ENCODE measurements around the gene FOXL1. TPM values are rescaled to one million over a fixed set of nuclear protein-coding genes. Genes with fewer than 3 reads are reported as not detected.
A peak's percentile ranks its signal among the peaks of the same experiment; 100 is the strongest.

The FOXL1 gene
- total RNA-seq (not detected), polyA plus RNA-seq (under 1 TPM; 0.03 to 0.29 (median 0.07) TPM)
- long read RNA-seq, donor 1: 0 reads
- long read RNA-seq, donor 2: 0 reads

- 72 to 89% (median 80%) methylated on average over 13 of the region's 13 CpGs for WGBS, 5 donors
- intact Hi-C loops (cut with DNase I; ENCODE audit: low total_unique reads): no loop called here
- no peak for DNase-seq
- Histone ChIP-seq H3K4me3 (peak within 1 kb of the TSS in 1 of 8 donors; percentile 17), H3K9me3 (no peaks in the 10 kb centered on the region), H3K4me1 (peaks cover 0 to 34% (median 20%) of the 10 kb centered on the region in 6 donors), H3K27ac (no peak within 1 kb of the TSS), H3K36me3 (no peaks in the 10 kb centered on the region), H3K27me3 (replicated peaks in 1 of 7) (peaks cover 0 to 91% (median 62%) of the 10 kb centered on the region in 7 donors)
- TF ChIP-seq CTCF (IDR thresholded peaks at IDR 0.05 in 8 of 11, conservative IDR thresholded peaks at IDR 0.05 in 3 of 11): no peak
- no peak for TF ChIP-seq POLR2AphosphoS5 (IDR thresholded peaks at IDR 0.05)
Measured at GRCh38 chr16:86578061-86578599, at the start of gene FOXL1. Gene FOXL1, plus strand, starts transcription at chr16:86578549. Its CDS starts 175 bp downstream, at chr16:86578724.

- Histone ChIP-seq H3K27me3 (replicated peaks in 1 of 7) (peaks cover 0 to under 1% (median 0%) of the 10 kb centered on the region in 7 donors), H3K4me1 (no peaks in the 10 kb centered on the region), H3K4me3 (no peak overlapping the region), H3K27ac (no peak overlapping the region), H3K36me3 (peaks cover 0 to 57% (median 24%) of the 10 kb centered on the region in 6 donors), H3K9me3 (no peaks in the 10 kb centered on the region)
- TF ChIP-seq POLR2AphosphoS5 (IDR thresholded peaks at IDR 0.05) (no peak), CTCF (IDR thresholded peaks at IDR 0.05 in 8 of 11, conservative IDR thresholded peaks at IDR 0.05 in 3 of 11) (no peak), POLR2A (IDR thresholded peaks at IDR 0.05) (no peak)
- 83 to 94% (median 90%) methylated on average over 8 of the region's 8 CpGs for WGBS, 5 donors
- DNase-seq: no peak
- intact Hi-C loops (cut with DNase I; ENCODE audit: low total_unique reads): loop anchor here (10.0 kb wide), 1 partner anchor 484 kb away; no protein-coding TSS in a partner anchor
Measured at GRCh38 chr16:86529160-86529559, 49.2 kb upstream of the FOXL1 start.

- WGBS, 5 donors: 86 to 89% (median 87%) methylated on average over 31 of the region's 31 CpGs
- intact Hi-C loops (cut with DNase I; ENCODE audit: low total_unique reads): no loop called here
- TF ChIP-seq CTCF (IDR thresholded peaks at IDR 0.05 in 8 of 11, conservative IDR thresholded peaks at IDR 0.05 in 3 of 11) (no peak), POLR2A (IDR thresholded peaks at IDR 0.05) (no peak), POLR2AphosphoS5 (IDR thresholded peaks at IDR 0.05) (no peak)
- no peak overlapping the region for H3K27ac ChIP-seq
- H3K4me3 ChIP-seq: no peak overlapping the region
- no peaks in the 10 kb centered on the region for H3K27me3 ChIP-seq (replicated peaks in 1 of 7)
- DNase-seq: no peak
- H3K9me3 ChIP-seq: no peaks in the 10 kb centered on the region
- no peaks in the 10 kb centered on the region for H3K4me1 ChIP-seq
- H3K36me3 ChIP-seq: peaks cover 0 to 71% (median 24%) of the 10 kb centered on the region in 6 donors
Measured at GRCh38 chr16:86530251-86531190, 47.8 kb upstream of the FOXL1 start.

GRCh38 chr16:86531191-86531545 is 47.2 kb upstream of the FOXL1 start:
- DNase-seq: no peak
- Histone ChIP-seq H3K9me3 (no peaks in the 10 kb centered on the region), H3K27ac (no peak overlapping the region), H3K36me3 (peaks cover 0 to 77% (median 25%) of the 10 kb centered on the region in 6 donors), H3K4me3 (no peak overlapping the region), H3K4me1 (no peaks in the 10 kb centered on the region), H3K27me3 (replicated peaks in 1 of 7) (no peaks in the 10 kb centered on the region)
- intact Hi-C loops (cut with DNase I; ENCODE audit: low total_unique reads): no loop called here
- no peak for TF ChIP-seq CTCF (IDR thresholded peaks at IDR 0.05 in 8 of 11, conservative IDR thresholded peaks at IDR 0.05 in 3 of 11)
- 81 to 93% (median 91%) methylated on average over 7 of the region's 7 CpGs for WGBS, 5 donors
